ENCODE measurements around the gene ATP2B2. TPM values are rescaled to one million over a fixed set of nuclear protein-coding genes. Genes with fewer than 3 reads are reported as not detected.
A peak's percentile ranks its signal among the peaks of the same experiment; 100 is the strongest.

Gene ATP2B2
- polyA plus RNA-seq, 3 donors, result not detected

DNA sequence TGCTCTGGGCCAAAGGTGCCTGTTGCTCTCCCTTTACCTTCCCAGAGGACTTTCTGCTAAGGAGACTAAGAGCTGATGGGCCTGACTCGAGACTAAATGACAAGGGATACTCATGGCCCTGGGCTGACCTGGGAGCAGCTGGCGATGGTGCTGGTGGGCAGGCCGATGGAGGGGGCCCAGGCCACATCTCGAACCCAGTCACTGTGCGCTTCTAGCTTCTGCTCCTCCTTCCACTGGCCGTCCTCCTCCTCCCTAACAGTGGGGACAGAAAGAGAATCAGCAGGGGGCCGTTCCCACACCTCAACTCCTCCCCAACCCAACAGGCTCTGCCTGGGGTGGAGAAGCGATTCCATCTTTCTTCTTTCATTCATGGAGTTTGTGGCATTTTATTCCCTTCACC is 200.5 kb downstream of the ATP2B2 start:
- intact Hi-C loops (cut with micrococcal nuclease), result no loop called here
- no peaks in the 10 kb centered on the region for H3K4me1 ChIP-seq (ENCODE audit: control insufficient read depth in 1 of 2, insufficient read depth in 2 of 2, low read length in 2 of 2)
- H4K20me1 ChIP-seq (ENCODE audit: insufficient read depth, low read length), result peaks cover 6% of the 10 kb centered on the region
- Mint-ChIP-seq H3K9me3 (no peaks in the 10 kb centered on the region), H3K36me3 (peaks cover 87 to 98% of the 10 kb centered on the region in 2 donors), H3K27me3 (ENCODE audit: low read depth in 3 of 3) (no peaks in the 10 kb centered on the region), H3K27ac (peak overlapping the region in 2 of 7 donors; percentile 50 to 73), H3K4me1 (peaks cover 3% of the 10 kb centered on the region), H3K4me3 (no peak overlapping the region)
- DNase-seq, result no peak
- H2AFZ ChIP-seq (ENCODE audit: insufficient read depth, low read depth, low read length, poor library complexity, severe bottlenecking), result no peak overlapping the region
- no peaks in the 10 kb centered on the region for H3K9me3 ChIP-seq (replicated peaks in 1 of 2; ENCODE audit: control insufficient read depth in 1 of 2, insufficient read depth in 1 of 2, low read length in 2 of 2)
- no peak for TF ChIP-seq CTCF (IDR thresholded peaks at IDR 0.05)
- peak overlapping the region in 1 of 2 donors; percentile 22 for H3K27ac ChIP-seq (ENCODE audit: low read depth in 1 of 2, low read length in 2 of 2)
- 93% methylated on average over 6 of the region's 8 CpGs for WGBS (ENCODE audit: insufficient coverage)
- H3K27me3 ChIP-seq (ENCODE audit: control insufficient read depth in 2 of 2, insufficient read depth in 2 of 2, low read length in 2 of 2), result no peaks in the 10 kb centered on the region
- no peak overlapping the region for H3K4me2 ChIP-seq (replicated peaks; ENCODE audit: extremely low read depth, low read length, poor library complexity, severe bottlenecking)
- no peak overlapping the region for H3K9ac ChIP-seq (ENCODE audit: insufficient read depth, low read length, poor library complexity, severe bottlenecking)
- H3K36me3 ChIP-seq (replicated peaks in 1 of 2; ENCODE audit: control insufficient read depth in 1 of 2, insufficient read depth in 2 of 2, low read length in 2 of 2), result peaks cover 95 to 100% of the 10 kb centered on the region in 2 donors
- peaks cover 6% of the 10 kb centered on the region for H3K79me2 ChIP-seq (ENCODE audit: insufficient read depth, low read length)
- H3K4me3 ChIP-seq (replicated peaks in 1 of 3; ENCODE audit: low read depth in 2 of 3, low read length in 3 of 3), result no peak overlapping the region

- DNase-seq, result no peak
- Mint-ChIP-seq H3K9me3 (no peaks in the 10 kb centered on the region), H3K27ac (peak overlapping the region in 2 of 7 donors; percentile 25 to 47), H3K36me3 (peaks cover 84 to 96% of the 10 kb centered on the region in 2 donors), H3K27me3 (ENCODE audit: low read depth in 3 of 3) (no peaks in the 10 kb centered on the region), H3K4me1 (no peaks in the 10 kb centered on the region), H3K4me3 (no peak overlapping the region)
- peaks cover 6% of the 10 kb centered on the region for H4K20me1 ChIP-seq (ENCODE audit: insufficient read depth, low read length)
- no peak overlapping the region for H3K4me2 ChIP-seq (replicated peaks; ENCODE audit: extremely low read depth, low read length, poor library complexity, severe bottlenecking)
- H3K36me3 ChIP-seq (replicated peaks in 1 of 2; ENCODE audit: control insufficient read depth in 1 of 2, insufficient read depth in 2 of 2, low read length in 2 of 2), result peaks cover 90 to 100% of the 10 kb centered on the region in 2 donors
- no peak overlapping the region for H2AFZ ChIP-seq (ENCODE audit: insufficient read depth, low read depth, low read length, poor library complexity, severe bottlenecking)
- intact Hi-C loops (cut with micrococcal nuclease), result no loop called here
- H3K27me3 ChIP-seq (ENCODE audit: control insufficient read depth in 2 of 2, insufficient read depth in 2 of 2, low read length in 2 of 2), result no peaks in the 10 kb centered on the region
- no peak overlapping the region for H3K4me3 ChIP-seq (replicated peaks in 1 of 3; ENCODE audit: low read depth in 2 of 3, low read length in 3 of 3)
- peak overlapping the region in 1 of 2 donors; percentile 32 for H3K27ac ChIP-seq (ENCODE audit: low read depth in 1 of 2, low read length in 2 of 2)
- TF ChIP-seq CTCF (IDR thresholded peaks at IDR 0.05), result no peak
- peaks cover 17% of the 10 kb centered on the region for H3K79me2 ChIP-seq (ENCODE audit: insufficient read depth, low read length)
- no peak overlapping the region for H3K9ac ChIP-seq (ENCODE audit: insufficient read depth, low read length, poor library complexity, severe bottlenecking)
- no peaks in the 10 kb centered on the region for H3K4me1 ChIP-seq (ENCODE audit: control insufficient read depth in 1 of 2, insufficient read depth in 2 of 2, low read length in 2 of 2)
- no peaks in the 10 kb centered on the region for H3K9me3 ChIP-seq (replicated peaks in 1 of 2; ENCODE audit: control insufficient read depth in 1 of 2, insufficient read depth in 1 of 2, low read length in 2 of 2)
- WGBS (ENCODE audit: insufficient coverage), result 94% methylated on average over 3 of the region's 8 CpGs
Observed at GRCh38 chr3:10303785-10304184, 201.6 kb downstream of the ATP2B2 start.
